SU-DHL-6 (cell line): ENCODE results near the gene MTA2.
"Not testable (repeated sequence)": the region's sequence is repeated elsewhere in the genome, so short reads cannot be mapped to it uniquely, and the experiment has no call there.

Experiments
- H2AFZ ChIP-seq: fragments of 200-600 bp; sonication (generic); 2 replicates; pipeline ENCODE4 v1.6.1; 2014; ENCODE audit warnings: low read depth, mild to moderate bottlenecking, moderate library complexity, mixed read lengths, antibody characterized with exemption, low read length; ENCODE audit not compliant: severe bottlenecking
- H3F3A ChIP-seq: fragments of 200-600 bp; shearing (Covaris generic); 2 replicates; pipeline ENCODE4 v1.6.0; 2016; ENCODE audit warnings: antibody characterized with exemption, mild to moderate bottlenecking; ENCODE audit not compliant: insufficient read depth
- H3K27ac ChIP-seq: fragments of 200-600 bp; sonication (generic); 2 replicates; pipeline ENCODE4 v1.5.1; 2016; ENCODE audit warnings: low read depth, mild to moderate bottlenecking, low read length, moderate library complexity, mixed read lengths
- H3K27me3 ChIP-seq: fragments of 200-600 bp; sonication (generic), shearing (Covaris generic); 2 replicates; pipeline ENCODE4 v1.6.0; 2014; ENCODE audit warnings: mild to moderate bottlenecking, low read length
- H3K36me3 ChIP-seq: fragments of 200-600 bp; sonication (generic); 2 replicates; pipeline ENCODE4 v1.6.1; 2014; ENCODE audit warnings: mild to moderate bottlenecking, low read length, mixed read lengths
- H3K4me2 ChIP-seq: fragments of 300-600, 200-600 bp; shearing (Covaris generic), sonication (generic); 2 replicates; pipeline ENCODE4 v1.6.0; 2014; ENCODE audit warnings: low read length, low read depth, mild to moderate bottlenecking; ENCODE audit not compliant: poor library complexity, severe bottlenecking
- H3K4me3 ChIP-seq: fragments of 200-600 bp; sonication (generic); 2 replicates; pipeline ENCODE4 v1.5.1; 2014; ENCODE audit warnings: antibody characterized with exemption, low read length, mild to moderate bottlenecking, mixed read lengths; ENCODE audit not compliant: insufficient read depth, poor library complexity, severe bottlenecking
- H3K79me2 ChIP-seq: fragments of 200-600 bp; sonication (generic); 2 replicates; pipeline ENCODE4 v1.6.1; 2014; ENCODE audit warnings: mild to moderate bottlenecking, low read length, moderate library complexity; ENCODE audit not compliant: insufficient read depth
- H3K9ac ChIP-seq: fragments of 200-600 bp; sonication (generic); 2 replicates; pipeline ENCODE4 v1.7.0; 2014; ENCODE audit warnings: mild to moderate bottlenecking, low read length
- H3K9me2 ChIP-seq: fragments of 200-600 bp; sonication (generic); replicated peaks from 2 replicates; pipeline ENCODE4 v1.6.1; 2014; ENCODE audit warnings: low read length; ENCODE audit not compliant: insufficient read depth
- H3K9me3 ChIP-seq: fragments of 200-600 bp; sonication (generic); 2 replicates; pipeline ENCODE4 v1.6.1; 2014; ENCODE audit warnings: low read length, mixed read lengths; ENCODE audit not compliant: insufficient read depth
- H4K20me1 ChIP-seq: fragments of 200-600 bp; sonication (generic); 2 replicates; pipeline ENCODE4 v1.6.1; 2014; ENCODE audit warnings: low read depth, mild to moderate bottlenecking, antibody characterized with exemption, low read length, moderate library complexity, mixed read lengths
- EZH2phosphoT487 ChIP-seq: fragments of 200-600 bp; sonication (generic), shearing (Covaris generic); conservative IDR thresholded peaks from 2 replicates; pipeline ENCODE4 v1.6.1; 2018; ENCODE audit warnings: mild to moderate bottlenecking, antibody characterized with exemption, low read length, moderate library complexity, mixed read lengths
- TF ChIP-seq, protein P1 (sequence below): fragments of 200-600 bp; sonication (generic); IDR thresholded peaks from one replicate; pipeline ENCODE4 v1.5.1; 2017; ENCODE audit warnings: antibody characterized with exemption, mild to moderate bottlenecking, low read length, moderate library complexity; ENCODE audit not compliant: insufficient read depth, poor library complexity, severe bottlenecking

The MTA2 gene

DNA sequence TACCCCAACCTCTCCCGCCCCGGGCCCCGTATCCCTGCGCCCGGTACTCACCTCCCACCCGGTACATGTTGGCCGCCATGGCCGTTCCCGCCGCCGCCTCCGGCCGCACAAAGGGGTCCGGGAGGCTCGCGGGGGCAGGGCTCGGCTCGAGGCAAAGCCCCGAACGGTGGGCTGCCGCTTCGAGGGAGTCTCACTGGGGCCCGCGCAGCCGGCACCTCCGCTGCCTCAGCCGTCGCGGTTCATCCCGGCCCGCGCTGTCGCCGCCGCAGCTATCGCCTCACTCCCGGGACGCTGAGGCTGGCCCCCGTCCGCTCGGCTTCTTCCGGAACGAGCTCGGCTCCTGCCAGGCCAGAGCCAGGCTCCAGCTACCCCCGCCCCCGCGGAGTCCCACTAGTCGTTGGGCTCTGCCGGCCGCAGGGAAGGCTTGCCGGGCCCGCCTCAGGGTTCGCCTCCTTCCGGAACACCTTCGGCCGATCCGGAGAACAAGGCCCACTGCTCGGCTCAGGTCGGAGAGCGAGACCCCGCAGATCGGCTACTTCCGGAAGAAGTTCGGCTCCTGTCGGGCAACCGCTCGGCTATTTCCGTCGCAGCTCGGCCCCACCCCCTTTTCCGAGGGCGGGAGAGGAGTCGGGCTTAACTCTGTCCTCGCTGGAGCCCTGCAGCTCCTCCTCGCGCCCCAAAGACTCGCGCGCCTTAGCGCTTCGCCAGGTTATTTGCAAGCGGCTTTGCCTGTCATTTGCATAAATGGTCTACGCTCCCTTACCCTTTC, at the start of gene MTA2:
Gene MTA2, minus strand, starts transcription at position 494 of the 769 bp plus-strand sequence. Its CDS starts 415 bp downstream, at position 79.
- peak within 1 kb of the TSS; percentile 90 for H3K4me2 ChIP-seq
- peaks cover 20% of the 10 kb centered on the region for H3F3A ChIP-seq
- H3K79me2 ChIP-seq = peaks cover 33% of the 10 kb centered on the region
- no peaks in the 10 kb centered on the region for H4K20me1 ChIP-seq
- peak within 1 kb of the TSS; percentile 84 for H3K27ac ChIP-seq
- H3K36me3 ChIP-seq = peaks cover 18% of the 10 kb centered on the region; the same call in 1 of the 2 replicates
- peak within 1 kb of the TSS; percentile 99 for H3K9ac ChIP-seq
- TF ChIP-seq, protein P1, sequence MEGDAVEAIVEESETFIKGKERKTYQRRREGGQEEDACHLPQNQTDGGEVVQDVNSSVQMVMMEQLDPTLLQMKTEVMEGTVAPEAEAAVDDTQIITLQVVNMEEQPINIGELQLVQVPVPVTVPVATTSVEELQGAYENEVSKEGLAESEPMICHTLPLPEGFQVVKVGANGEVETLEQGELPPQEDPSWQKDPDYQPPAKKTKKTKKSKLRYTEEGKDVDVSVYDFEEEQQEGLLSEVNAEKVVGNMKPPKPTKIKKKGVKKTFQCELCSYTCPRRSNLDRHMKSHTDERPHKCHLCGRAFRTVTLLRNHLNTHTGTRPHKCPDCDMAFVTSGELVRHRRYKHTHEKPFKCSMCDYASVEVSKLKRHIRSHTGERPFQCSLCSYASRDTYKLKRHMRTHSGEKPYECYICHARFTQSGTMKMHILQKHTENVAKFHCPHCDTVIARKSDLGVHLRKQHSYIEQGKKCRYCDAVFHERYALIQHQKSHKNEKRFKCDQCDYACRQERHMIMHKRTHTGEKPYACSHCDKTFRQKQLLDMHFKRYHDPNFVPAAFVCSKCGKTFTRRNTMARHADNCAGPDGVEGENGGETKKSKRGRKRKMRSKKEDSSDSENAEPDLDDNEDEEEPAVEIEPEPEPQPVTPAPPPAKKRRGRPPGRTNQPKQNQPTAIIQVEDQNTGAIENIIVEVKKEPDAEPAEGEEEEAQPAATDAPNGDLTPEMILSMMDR = no peak
- TF ChIP-seq EZH2phosphoT487 = no peak
- H3K9me2 ChIP-seq = no peaks in the 10 kb centered on the region
- H2AFZ ChIP-seq = no peak within 1 kb of the TSS
- no peaks in the 10 kb centered on the region for H3K9me3 ChIP-seq
- peak within 1 kb of the TSS; percentile 88 for H3K4me3 ChIP-seq
- no peaks in the 10 kb centered on the region for H3K27me3 ChIP-seq

DNA sequence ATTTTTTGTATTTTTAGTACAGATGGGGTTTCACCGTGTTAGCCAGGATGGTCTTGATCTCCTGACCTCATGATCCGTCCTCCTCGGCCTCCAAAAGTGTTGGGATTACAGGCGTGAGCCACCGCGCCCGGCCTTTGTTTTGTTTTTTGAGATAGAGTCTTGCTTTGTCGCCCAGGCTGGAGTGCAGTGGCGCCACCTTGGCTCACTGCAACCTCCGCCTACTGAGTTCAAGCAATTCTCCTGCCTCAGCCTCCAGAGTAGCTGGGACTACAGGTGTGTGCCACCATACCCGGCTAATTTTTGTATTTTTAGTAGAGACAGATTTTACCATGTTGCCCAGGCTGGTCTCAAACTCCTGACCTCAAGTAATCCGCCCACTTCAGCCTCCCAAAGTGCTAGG, 48.6 kb upstream of the MTA2 start:
- H3F3A ChIP-seq, H3K27ac ChIP-seq, H2AFZ ChIP-seq, H3K9me3 ChIP-seq, H3K4me2 ChIP-seq, H3K4me3 ChIP-seq, H3K9ac ChIP-seq, H3K9me2 ChIP-seq, H3K27me3 ChIP-seq, H3K36me3 ChIP-seq, H4K20me1 ChIP-seq: not testable (repeated sequence)
- peaks cover 33% of the 10 kb centered on the region for H3K79me2 ChIP-seq

DNA sequence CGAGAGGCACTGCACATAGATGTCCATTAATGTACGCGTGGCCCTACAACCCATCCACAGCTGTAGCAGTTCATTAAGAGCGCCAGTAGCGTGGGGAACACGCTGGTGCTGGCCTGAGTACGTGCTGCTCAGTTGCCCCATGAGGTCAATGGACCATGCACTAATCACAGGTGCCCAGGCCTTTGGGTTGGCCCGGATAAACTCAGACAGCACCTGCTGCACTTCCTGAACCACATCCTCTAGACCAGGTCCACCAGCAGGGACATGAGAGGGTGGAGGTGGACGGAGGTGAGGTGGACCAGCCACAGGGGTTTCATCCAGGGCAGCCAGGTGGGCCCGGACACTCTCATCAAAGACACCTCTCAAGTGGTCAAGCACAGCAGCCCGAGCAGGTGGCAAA, 47.8 kb upstream of the MTA2 start:
- Histone ChIP-seq H3K4me3 (no peak overlapping the region), H3K27ac (no peak overlapping the region), H3K36me3 (no peaks in the 10 kb centered on the region), H3K9me2 (no peaks in the 10 kb centered on the region), H2AFZ (no peak overlapping the region), H3K9ac (no peak overlapping the region), H3K27me3 (no peaks in the 10 kb centered on the region), H3K4me2 (no peak overlapping the region), H3F3A (peaks cover 4% of the 10 kb centered on the region), H3K79me2 (peaks cover 41% of the 10 kb centered on the region), H3K9me3 (no peaks in the 10 kb centered on the region), H4K20me1 (no peaks in the 10 kb centered on the region)
- TF ChIP-seq, protein P1 = no peak
- TF ChIP-seq EZH2phosphoT487 = no peak

DNA sequence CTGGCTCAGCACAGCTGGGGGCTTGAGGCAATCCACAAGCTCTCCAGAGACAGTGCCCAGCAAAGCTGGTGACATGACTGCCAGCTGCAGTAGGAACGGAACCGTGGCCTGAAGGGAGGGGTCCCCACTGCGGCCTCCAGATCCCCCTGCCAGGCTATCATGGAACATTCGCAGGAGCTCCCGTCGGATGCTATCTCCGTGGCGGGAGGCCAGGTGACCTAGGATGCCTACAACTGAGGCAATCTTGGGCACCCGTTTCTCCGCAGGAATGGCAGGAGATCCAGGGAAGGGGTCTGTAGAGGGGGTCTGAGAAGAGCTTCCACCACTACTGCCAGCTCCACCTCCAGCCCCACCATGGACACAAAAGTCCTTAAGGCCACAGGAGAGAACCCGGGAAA, 47.3 kb upstream of the MTA2 start:
- Histone ChIP-seq H3F3A (peaks cover 4% of the 10 kb centered on the region), H3K9ac (no peak overlapping the region), H3K27ac (no peak overlapping the region), H2AFZ (no peak overlapping the region), H3K9me3 (no peaks in the 10 kb centered on the region), H3K79me2 (peaks cover 46% of the 10 kb centered on the region), H3K4me2 (no peak overlapping the region), H3K36me3 (no peaks in the 10 kb centered on the region), H3K9me2 (no peaks in the 10 kb centered on the region), H3K27me3 (no peaks in the 10 kb centered on the region), H3K4me3 (no peak overlapping the region), H4K20me1 (no peaks in the 10 kb centered on the region)
- no peak for TF ChIP-seq EZH2phosphoT487
- TF ChIP-seq, protein P1 = no peak
